GM19043 (cell line): ENCODE results near the gene CFAP221.
A peak's percentile ranks its signal among the peaks of the same experiment; 100 is the strongest.

Experiments
- ATAC-seq: cut with Tn5 transposase; IDR thresholded peaks from one replicate; pipeline ENCODE4 v1.9.1; 2021; ENCODE audit warnings: low read depth; ENCODE audit not compliant: unreplicated experiment

Gene CFAP221

GRCh38 chr2:119536211-119536610, 8.0 kb upstream of the CFAP221 start:
- no peak for ATAC-seq

GRCh38 chr2:119536707-119537106, 7.5 kb upstream of the CFAP221 start:
- ATAC-seq = no peak

GRCh38 chr2:119537792-119538191, 6.5 kb upstream of the CFAP221 start:
- no peak for ATAC-seq

- no peak for ATAC-seq
These were observed 2.8 kb upstream of the CFAP221 start for GRCh38 chr2:119541476-119541875.

- no peak for ATAC-seq
These were observed 758 bp downstream of the CFAP221 start for GRCh38 chr2:119544939-119545475.

GRCh38 chr2:119545754-119546446, 1.7 kb downstream of the CFAP221 start:
- no peak for ATAC-seq

GRCh38 chr2:119546447-119546767, 2.2 kb downstream of the CFAP221 start:
- no peak for ATAC-seq

GRCh38 chr2:119548516-119549120, 4.4 kb downstream of the CFAP221 start:
- ATAC-seq = no peak

- ATAC-seq = no peak
These were observed 5.0 kb downstream of the CFAP221 start for GRCh38 chr2:119549241-119549640.

GRCh38 chr2:119550346-119550745, 6.1 kb downstream of the CFAP221 start:
- ATAC-seq = no peak

GRCh38 chr2:119550856-119551255, 6.6 kb downstream of the CFAP221 start:
- no peak for ATAC-seq

- ATAC-seq = no peak
These were observed 8.7 kb downstream of the CFAP221 start for GRCh38 chr2:119552902-119553301.

GRCh38 chr2:119553687-119554344, 9.6 kb downstream of the CFAP221 start:
- no peak for ATAC-seq

- ATAC-seq = no peak
These were observed 21.2 kb downstream of the CFAP221 start for GRCh38 chr2:119565481-119565880.

- no peak for ATAC-seq
These were observed 23.0 kb downstream of the CFAP221 start for GRCh38 chr2:119567292-119567691.

GRCh38 chr2:119574108-119574815, 30.0 kb downstream of the CFAP221 start:
- ATAC-seq = peak; percentile 98

- ATAC-seq = no peak
These were observed 30.6 kb downstream of the CFAP221 start for GRCh38 chr2:119574864-119575263.

GRCh38 chr2:119575439-119575838, 31.2 kb downstream of the CFAP221 start:
- no peak for ATAC-seq

GRCh38 chr2:119579424-119580295, 35.4 kb downstream of the CFAP221 start:
- ATAC-seq = no peak

- ATAC-seq = no peak
These were observed 36.4 kb downstream of the CFAP221 start for GRCh38 chr2:119580550-119581072.
